Esophagus muscularis mucosa (tissue), 4 donors: Measurements from ENCODE around the gene DHRS4. TPM values are rescaled to one million over a fixed set of nuclear protein-coding genes. Genes with fewer than 3 reads are reported as not detected.
"Not testable (repeated sequence)": the region's sequence is repeated elsewhere in the genome, so short reads cannot be mapped to it uniquely, and the experiment has no call there.

ENCODE experiments used
- DNase-seq: peaks from one replicate; pipeline ENCODE4 v3.0.0-alpha.2; 2017; ENCODE audit errors: extremely low spot score
- H3K27ac ChIP-seq, 4 donors: fragments of 200-600 bp; sonication (generic); replicated peaks in 1 of 4; 1 replicate in 3 of 4; 2 replicates in 1 of 4; pipeline ENCODE4 v1.5.1; 2016 to 2019; ENCODE audit warnings: mild to moderate bottlenecking in 1 of 4
- H3K27me3 ChIP-seq, 4 donors: fragments of 200-600 bp; sonication (generic); one replicate each; pipeline versions ENCODE4 v1.5.1 to v1.6.0; 2016 to 2019
- H3K36me3 ChIP-seq, 4 donors: fragments of 200-600 bp; sonication (generic); one replicate each; pipeline ENCODE4 v1.5.1; 2016 to 2019
- H3K4me1 ChIP-seq, 4 donors: fragments of 200-600 bp; sonication (generic); one replicate each; pipeline ENCODE4 v1.5.1; 2016 to 2019
- H3K4me3 ChIP-seq, 4 donors: fragments of 200-600 bp; sonication (generic); 1 replicate in 2 of 4; 2 replicates in 2 of 4; pipeline ENCODE4 v1.5.1; 2016 to 2019; ENCODE audit warnings: mild to moderate bottlenecking in 4 of 4, moderate library complexity in 1 of 4
- H3K9me3 ChIP-seq, 4 donors: fragments of 200-600 bp; sonication (generic); 1 replicate in 3 of 4; 2 replicates in 1 of 4; pipeline ENCODE4 v1.5.1; 2016 to 2019
- CTCF ChIP-seq, 3 experiments: fragments of 200-600 bp in 2 of 3; fragments of 450-650 bp in 1 of 3; sonication (generic) in 2 of 3; IDR thresholded peaks; one replicate each; pipeline ENCODE4 v1.5.1; 2017 to 2019; ENCODE audit warnings: antibody characterized with exemption in 3 of 3, mild to moderate bottlenecking in 2 of 3, moderate library complexity in 1 of 3
- EP300 ChIP-seq: sonication (generic); formaldehyde crosslinking; IDR thresholded peaks from one replicate; pipeline ENCODE4 v1.6.1; 2017; ENCODE audit warnings: antibody characterized with exemption
- POLR2A ChIP-seq: fragments of 450-650 bp; IDR thresholded peaks from one replicate; pipeline ENCODE4 v1.6.1; 2017; ENCODE audit warnings: antibody characterized with exemption, moderate library complexity, mild to moderate bottlenecking, low read depth
- POLR2AphosphoS5 ChIP-seq, 2 donors: sonication (generic); formaldehyde crosslinking; IDR thresholded peaks; one replicate each; pipeline ENCODE4 v1.6.1; 2017; ENCODE audit warnings: antibody characterized with exemption in 2 of 2
- WGBS: methylation state at CpG from one replicate; pipeline ENCODE4 v1.1.5; 2018; 5-methylcytosine and 5-hydroxymethylcytosine counted together
- intact Hi-C: fragments of 100-400 bp; cut with DNase I; formaldehyde crosslinking; loops from one replicate; pipeline ENCODE4 v1.15.1; 2023
- total RNA-seq, 4 donors: library from RNA; depleted of rRNA; stranded (reverse); fragments of >200 nt; gene quantifications; one replicate each; pipeline versions ENCODE4 v1.1.0 to v1.2.1, GENCODE V29; 2016

The DHRS4 gene
- total RNA-seq, 4 donors from 2014 or later = 37.1 to 54.4 (median 46.3) TPM

- H3K9me3 ChIP-seq = no peaks in the 10 kb centered on the region
- H3K4me1 ChIP-seq = no peaks in the 10 kb centered on the region
- no peak overlapping the region for H3K27ac ChIP-seq
- H3K4me3 ChIP-seq = no peak overlapping the region
- peaks cover 9 to 28% (median 16%) of the 10 kb centered on the region in 4 donors for H3K36me3 ChIP-seq
- no peak for DNase-seq
- intact Hi-C loops = no loop called here
- 88% methylated on average over 1 of the region's 1 CpG for WGBS
- TF ChIP-seq POLR2A (no peak), POLR2AphosphoS5 (IDR thresholded peaks at IDR 0.05) (no peak), EP300 (no peak), CTCF (IDR thresholded peaks at IDR 0.05) (no peak)
- H3K27me3 ChIP-seq = no peaks in the 10 kb centered on the region
These were observed 14.7 kb upstream of the DHRS4 start for GRCh38 chr14:23938823-23939222.

- no peaks in the 10 kb centered on the region for H3K4me1 ChIP-seq
- intact Hi-C loops = no loop called here
- H3K27ac ChIP-seq = no peak overlapping the region
- no peak for DNase-seq
- TF ChIP-seq POLR2AphosphoS5 (IDR thresholded peaks at IDR 0.05) = no peak
- no peak for TF ChIP-seq CTCF (IDR thresholded peaks at IDR 0.05)
- no peak for TF ChIP-seq POLR2A
- TF ChIP-seq EP300 = no peak
- peaks cover 9 to 28% (median 16%) of the 10 kb centered on the region in 4 donors for H3K36me3 ChIP-seq
- 90% methylated on average over 3 of the region's 3 CpGs for WGBS
- H3K27me3 ChIP-seq = no peaks in the 10 kb centered on the region
- H3K4me3 ChIP-seq = no peak overlapping the region
- H3K9me3 ChIP-seq = no peaks in the 10 kb centered on the region
These were observed 13.8 kb upstream of the DHRS4 start for GRCh38 chr14:23939607-23940326.

GRCh38 chr14:23941230-23941629 lies 12.3 kb upstream of the DHRS4 start:
- DNase-seq = no peak
- intact Hi-C loops = no loop called here
- Histone ChIP-seq H3K27me3 (no peaks in the 10 kb centered on the region), H3K36me3 (peaks cover 9 to 28% (median 16%) of the 10 kb centered on the region in 4 donors), H3K4me1 (no peaks in the 10 kb centered on the region), H3K9me3 (no peaks in the 10 kb centered on the region), H3K27ac (no peak overlapping the region), H3K4me3 (no peak overlapping the region)
- TF ChIP-seq EP300 = no peak
- TF ChIP-seq POLR2AphosphoS5 (IDR thresholded peaks at IDR 0.05) = no peak
- TF ChIP-seq CTCF (IDR thresholded peaks at IDR 0.05) = no peak
- TF ChIP-seq POLR2A = no peak
- 74% methylated on average over 3 of the region's 3 CpGs for WGBS

- Histone ChIP-seq H3K4me1 (no peaks in the 10 kb centered on the region), H3K4me3 (no peak overlapping the region), H3K27ac (no peak overlapping the region), H3K27me3 (no peaks in the 10 kb centered on the region), H3K36me3 (peaks cover 9 to 28% (median 16%) of the 10 kb centered on the region in 4 donors), H3K9me3 (no peaks in the 10 kb centered on the region)
- TF ChIP-seq POLR2AphosphoS5 (IDR thresholded peaks at IDR 0.05) (no peak), EP300 (no peak), POLR2A (no peak), CTCF (IDR thresholded peaks at IDR 0.05) (no peak)
- intact Hi-C loops = no loop called here
- DNase-seq = no peak
These were observed 11.9 kb upstream of the DHRS4 start for GRCh38 chr14:23941669-23942068.

- TF ChIP-seq POLR2AphosphoS5 (IDR thresholded peaks at IDR 0.05) (no peak), POLR2A (no peak), EP300 (no peak)
- no peaks in the 10 kb centered on the region for H3K9me3 ChIP-seq
- intact Hi-C loops = no loop called here
- peaks cover 9 to 28% (median 16%) of the 10 kb centered on the region in 4 donors for H3K36me3 ChIP-seq
- H3K27ac ChIP-seq = no peak overlapping the region
- no peaks in the 10 kb centered on the region for H3K4me1 ChIP-seq
- no peaks in the 10 kb centered on the region for H3K27me3 ChIP-seq
- no peak overlapping the region for H3K4me3 ChIP-seq
- DNase-seq = no peak
- WGBS = 98% methylated on average over 7 of the region's 7 CpGs
These were observed 11.0 kb upstream of the DHRS4 start for GRCh38 chr14:23942587-23942986.

GRCh38 chr14:23949069-23949468 lies 4.5 kb upstream of the DHRS4 start:
- DNase-seq, H3K27me3 ChIP-seq, H3K27ac ChIP-seq, H3K9me3 ChIP-seq, intact Hi-C loops, H3K36me3 ChIP-seq, H3K4me3 ChIP-seq: not testable (repeated sequence)
- 87% methylated on average over 2 of the region's 2 CpGs for WGBS
- H3K4me1 ChIP-seq = peaks cover 10 to 22% (median 20%) of the 10 kb centered on the region in 4 donors
